Suprapubic skin (tissue), 4 donors: ENCODE data around the gene CPEB2. TPM values are rescaled to one million over a fixed set of nuclear protein-coding genes. Genes with fewer than 3 reads are reported as not detected.

Experiments
- DNase-seq, 2 donors: peaks; one replicate each; pipeline ENCODE4 v3.0.0-alpha.2; 2019; ENCODE audit warnings: low spot score in 2 of 2
- H3K27ac ChIP-seq: fragments of 200-600 bp; sonication (generic); one replicate; pipeline ENCODE4 v1.5.1; 2019
- H3K27me3 ChIP-seq: fragments of 200-600 bp; sonication (generic); one replicate; pipeline ENCODE4 v1.5.1; 2019
- H3K36me3 ChIP-seq: fragments of 200-600 bp; sonication (generic); one replicate; pipeline ENCODE4 v1.5.1; 2019
- H3K4me1 ChIP-seq: fragments of 200-600 bp; sonication (generic); one replicate; pipeline ENCODE4 v1.5.1; 2019
- H3K4me3 ChIP-seq: fragments of 200-600 bp; sonication (generic); one replicate; pipeline ENCODE4 v1.5.1; 2019; ENCODE audit warnings: mild to moderate bottlenecking
- H3K9me3 ChIP-seq: fragments of 200-600 bp; sonication (generic); one replicate; pipeline ENCODE4 v1.5.1; 2019
- EP300 ChIP-seq: sonication (generic); formaldehyde crosslinking; IDR thresholded peaks from one replicate; pipeline ENCODE4 v1.6.1; 2017; ENCODE audit warnings: antibody characterized with exemption
- POLR2A ChIP-seq, 2 donors: fragments of 450-650 bp; IDR thresholded peaks; one replicate each; pipeline ENCODE4 v1.6.1; 2017; ENCODE audit warnings: antibody characterized with exemption in 2 of 2, mild to moderate bottlenecking in 2 of 2, moderate library complexity in 2 of 2
- POLR2AphosphoS5 ChIP-seq, 3 donors: sonication (generic); formaldehyde crosslinking; IDR thresholded peaks; one replicate each; pipeline ENCODE4 v1.6.1; 2017; ENCODE audit warnings: antibody characterized with exemption in 3 of 3
- WGBS: methylation state at CpG from one replicate; pipeline ENCODE4 v1.1.5; 2018; 5-methylcytosine and 5-hydroxymethylcytosine counted together
- total RNA-seq, 4 donors: library from RNA; depleted of rRNA; stranded (reverse); fragments of >200 nt; gene quantifications; one replicate each; pipeline ENCODE4 v1.1.0, GENCODE V29; 2016
- TF ChIP-seq, protein P1 (sequence below), 2 donors: fragments of 200-600 bp in 1 of 2; fragments of 450-650 bp in 1 of 2; sonication (generic) in 1 of 2; IDR thresholded peaks; one replicate each; pipeline ENCODE4 v1.5.1; 2016 to 2019; ENCODE audit warnings: antibody characterized with exemption in 2 of 2, mild to moderate bottlenecking in 1 of 2, moderate library complexity in 1 of 2

The CPEB2 gene
- total RNA-seq, 4 donors from 2014 or later: 43.6 to 70.1 (median 49.8) TPM

GRCh38 chr4:15118292-15118691 is 116.0 kb downstream of the CPEB2 start:
- no peaks in the 10 kb centered on the region for H3K27me3 ChIP-seq
- H3K27ac ChIP-seq: no peak overlapping the region
- TF ChIP-seq, protein P1, sequence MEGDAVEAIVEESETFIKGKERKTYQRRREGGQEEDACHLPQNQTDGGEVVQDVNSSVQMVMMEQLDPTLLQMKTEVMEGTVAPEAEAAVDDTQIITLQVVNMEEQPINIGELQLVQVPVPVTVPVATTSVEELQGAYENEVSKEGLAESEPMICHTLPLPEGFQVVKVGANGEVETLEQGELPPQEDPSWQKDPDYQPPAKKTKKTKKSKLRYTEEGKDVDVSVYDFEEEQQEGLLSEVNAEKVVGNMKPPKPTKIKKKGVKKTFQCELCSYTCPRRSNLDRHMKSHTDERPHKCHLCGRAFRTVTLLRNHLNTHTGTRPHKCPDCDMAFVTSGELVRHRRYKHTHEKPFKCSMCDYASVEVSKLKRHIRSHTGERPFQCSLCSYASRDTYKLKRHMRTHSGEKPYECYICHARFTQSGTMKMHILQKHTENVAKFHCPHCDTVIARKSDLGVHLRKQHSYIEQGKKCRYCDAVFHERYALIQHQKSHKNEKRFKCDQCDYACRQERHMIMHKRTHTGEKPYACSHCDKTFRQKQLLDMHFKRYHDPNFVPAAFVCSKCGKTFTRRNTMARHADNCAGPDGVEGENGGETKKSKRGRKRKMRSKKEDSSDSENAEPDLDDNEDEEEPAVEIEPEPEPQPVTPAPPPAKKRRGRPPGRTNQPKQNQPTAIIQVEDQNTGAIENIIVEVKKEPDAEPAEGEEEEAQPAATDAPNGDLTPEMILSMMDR (IDR thresholded peaks at IDR 0.05): no peak
- TF ChIP-seq POLR2A (IDR thresholded peaks at IDR 0.05): no peak
- TF ChIP-seq POLR2AphosphoS5 (IDR thresholded peaks at IDR 0.05): no peak
- no peak for TF ChIP-seq EP300
- H3K9me3 ChIP-seq: no peaks in the 10 kb centered on the region
- H3K4me1 ChIP-seq: no peaks in the 10 kb centered on the region
- DNase-seq: no peak
- H3K36me3 ChIP-seq: no peaks in the 10 kb centered on the region
- 33% methylated on average over 4 of the region's 4 CpGs for WGBS
- H3K4me3 ChIP-seq: no peak overlapping the region
